GM18508 (cell line): ENCODE measurements around the gene TTBK1.

Source experiments
- ATAC-seq: cut with Tn5 transposase; IDR thresholded peaks from one replicate; pipeline ENCODE4 v1.9.1; 2021; ENCODE audit warnings: moderate number of reproducible peaks; ENCODE audit not compliant: insufficient read depth, unreplicated experiment

The TTBK1 gene

GRCh38 chr6:43269273-43270007 is 26.2 kb downstream of the TTBK1 start:
- ATAC-seq = no peak

GRCh38 chr6:43271103-43271815 is 28.0 kb downstream of the TTBK1 start:
- no peak for ATAC-seq

- no peak for ATAC-seq
Measured at GRCh38 chr6:43271944-43272343, 28.7 kb downstream of the TTBK1 start.

GRCh38 chr6:43273707-43274106 is 30.4 kb downstream of the TTBK1 start:
- no peak for ATAC-seq

- no peak for ATAC-seq
Measured at GRCh38 chr6:43274127-43274915, 31.0 kb downstream of the TTBK1 start.

GRCh38 chr6:43274916-43275597 is 31.8 kb downstream of the TTBK1 start:
- no peak for ATAC-seq

GRCh38 chr6:43275801-43276576 is 32.7 kb downstream of the TTBK1 start:
- ATAC-seq = no peak

GRCh38 chr6:43276577-43277305 is 33.5 kb downstream of the TTBK1 start:
- ATAC-seq = no peak

GRCh38 chr6:43277306-43277642 is 34.0 kb downstream of the TTBK1 start:
- ATAC-seq = no peak

GRCh38 chr6:43277643-43278523 is 34.6 kb downstream of the TTBK1 start:
- ATAC-seq = no peak

GRCh38 chr6:43278524-43279078 is 35.3 kb downstream of the TTBK1 start:
- ATAC-seq = no peak

- no peak for ATAC-seq
Measured at GRCh38 chr6:43280234-43280633, 37.0 kb downstream of the TTBK1 start.

- ATAC-seq = no peak
Measured at GRCh38 chr6:43282060-43282459, 38.8 kb downstream of the TTBK1 start.

- ATAC-seq = no peak
Measured at GRCh38 chr6:43282636-43283513, 39.6 kb downstream of the TTBK1 start.

GRCh38 chr6:43283514-43283901 is 40.2 kb downstream of the TTBK1 start:
- ATAC-seq = no peak

GRCh38 chr6:43283905-43284304 is 40.6 kb downstream of the TTBK1 start:
- no peak for ATAC-seq
